OCI-LY7 (cell line): ENCODE data around the gene RNF26.

Experiments used
- EZH2phosphoT487 ChIP-seq: fragments of 200-600 bp; sonication (generic); IDR thresholded peaks from 2 replicates; pipeline ENCODE4 v1.6.1; 2018; ENCODE audit warnings: low read depth, borderline replicate concordance, mild to moderate bottlenecking, mixed run types, antibody characterized with exemption, low read length, moderate library complexity, mixed read lengths
- TF ChIP-seq, protein P1 (sequence below): fragments of 200-600 bp; sonication (generic); conservative IDR thresholded peaks from 2 replicates; pipeline ENCODE4 v1.5.1; 2014; ENCODE audit warnings: mild to moderate bottlenecking, antibody characterized with exemption, low read length, moderate library complexity, mixed read lengths

DNA sequence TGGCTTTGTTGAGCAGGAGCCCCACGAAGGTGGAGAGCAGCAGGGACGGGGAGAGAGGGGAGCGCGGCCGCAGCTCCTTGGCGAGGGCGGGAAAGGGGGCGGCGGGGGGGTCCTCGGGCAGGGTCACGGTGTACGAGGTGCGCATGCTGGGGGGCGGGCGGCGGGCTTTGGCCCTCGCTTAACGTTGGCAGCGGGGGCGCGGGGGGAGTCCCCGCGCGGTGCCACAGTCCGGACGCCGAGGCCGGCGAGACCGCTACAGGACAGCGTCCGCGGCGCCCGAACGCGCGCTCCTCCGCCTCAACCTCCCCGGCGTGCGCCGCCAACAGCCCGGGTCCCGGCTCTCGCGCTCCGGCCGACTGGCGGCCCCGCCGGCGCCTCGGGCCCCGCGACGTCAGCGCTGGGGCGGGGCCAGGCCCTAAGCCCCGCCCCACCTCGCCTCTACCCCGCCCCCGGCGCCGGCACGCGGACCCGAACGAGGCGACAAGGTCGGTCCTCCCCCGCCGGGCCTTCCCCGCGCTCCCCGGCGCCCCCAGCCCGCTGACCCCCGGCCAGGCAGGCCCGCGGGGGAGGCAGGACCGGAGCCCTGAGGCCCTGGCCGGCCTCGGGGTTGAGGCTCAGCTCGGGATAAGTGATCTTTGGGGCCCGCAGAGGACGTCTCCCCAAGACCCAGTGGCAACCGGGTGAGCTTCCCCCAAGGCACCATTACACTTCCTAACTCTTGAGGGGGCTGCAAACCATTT is 29.7 kb downstream of the RNF26 start:
- TF ChIP-seq, protein P1, sequence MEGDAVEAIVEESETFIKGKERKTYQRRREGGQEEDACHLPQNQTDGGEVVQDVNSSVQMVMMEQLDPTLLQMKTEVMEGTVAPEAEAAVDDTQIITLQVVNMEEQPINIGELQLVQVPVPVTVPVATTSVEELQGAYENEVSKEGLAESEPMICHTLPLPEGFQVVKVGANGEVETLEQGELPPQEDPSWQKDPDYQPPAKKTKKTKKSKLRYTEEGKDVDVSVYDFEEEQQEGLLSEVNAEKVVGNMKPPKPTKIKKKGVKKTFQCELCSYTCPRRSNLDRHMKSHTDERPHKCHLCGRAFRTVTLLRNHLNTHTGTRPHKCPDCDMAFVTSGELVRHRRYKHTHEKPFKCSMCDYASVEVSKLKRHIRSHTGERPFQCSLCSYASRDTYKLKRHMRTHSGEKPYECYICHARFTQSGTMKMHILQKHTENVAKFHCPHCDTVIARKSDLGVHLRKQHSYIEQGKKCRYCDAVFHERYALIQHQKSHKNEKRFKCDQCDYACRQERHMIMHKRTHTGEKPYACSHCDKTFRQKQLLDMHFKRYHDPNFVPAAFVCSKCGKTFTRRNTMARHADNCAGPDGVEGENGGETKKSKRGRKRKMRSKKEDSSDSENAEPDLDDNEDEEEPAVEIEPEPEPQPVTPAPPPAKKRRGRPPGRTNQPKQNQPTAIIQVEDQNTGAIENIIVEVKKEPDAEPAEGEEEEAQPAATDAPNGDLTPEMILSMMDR, result peak; percentile 18; the same call in 1 of the 2 replicates
- no peak for TF ChIP-seq EZH2phosphoT487
